GM12873 (cell line): Measurements from ENCODE around the gene TBC1D2B.

Source experiments
- TF ChIP-seq, protein P1 (sequence below): IDR thresholded peaks from 2 replicates; pipeline ENCODE4 v1.5.1; 2012; ENCODE audit warnings: low read depth, mild to moderate bottlenecking, moderate library complexity, low read length, control low read depth; ENCODE audit not compliant: insufficient read depth; ENCODE audit errors: missing control alignments

TBC1D2B gene

DNA sequence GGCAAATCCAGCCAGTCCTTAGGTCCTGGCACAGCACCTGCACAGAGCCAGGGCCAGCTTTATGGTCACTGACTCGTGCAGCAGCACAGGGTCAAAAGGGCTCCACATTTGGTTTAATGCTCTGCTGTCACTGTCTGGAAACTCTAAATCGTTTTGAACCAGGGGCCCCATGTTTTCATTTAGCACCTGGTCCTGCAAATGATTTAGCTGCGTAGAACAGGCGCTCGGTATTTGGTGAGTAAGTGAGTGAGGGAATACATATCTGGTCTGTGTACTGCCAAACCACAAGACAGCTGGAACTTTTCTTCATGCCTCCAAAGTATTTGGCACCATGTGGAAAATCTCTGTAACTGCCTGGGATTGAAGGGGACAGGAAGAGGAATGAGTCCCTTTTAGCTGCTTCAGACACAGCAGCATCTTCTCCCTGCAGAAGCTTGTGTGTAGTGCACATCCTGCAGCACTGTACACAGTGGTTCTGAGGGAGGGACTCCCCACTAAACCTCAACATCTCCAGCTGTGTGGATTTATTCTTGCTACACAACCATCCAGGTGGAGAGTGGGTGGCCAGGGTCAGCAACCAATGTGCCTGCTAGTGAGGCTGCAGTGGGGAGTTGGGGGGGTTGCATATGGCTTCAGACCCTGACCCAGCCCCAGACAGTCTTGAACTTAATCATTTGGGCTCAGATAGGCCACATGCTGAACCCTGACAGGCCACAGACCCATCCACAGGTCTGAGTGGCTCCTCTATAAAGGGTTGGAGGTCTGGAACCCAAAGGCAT lies 15.9 kb upstream of the TBC1D2B start:
- TF ChIP-seq, protein P1, sequence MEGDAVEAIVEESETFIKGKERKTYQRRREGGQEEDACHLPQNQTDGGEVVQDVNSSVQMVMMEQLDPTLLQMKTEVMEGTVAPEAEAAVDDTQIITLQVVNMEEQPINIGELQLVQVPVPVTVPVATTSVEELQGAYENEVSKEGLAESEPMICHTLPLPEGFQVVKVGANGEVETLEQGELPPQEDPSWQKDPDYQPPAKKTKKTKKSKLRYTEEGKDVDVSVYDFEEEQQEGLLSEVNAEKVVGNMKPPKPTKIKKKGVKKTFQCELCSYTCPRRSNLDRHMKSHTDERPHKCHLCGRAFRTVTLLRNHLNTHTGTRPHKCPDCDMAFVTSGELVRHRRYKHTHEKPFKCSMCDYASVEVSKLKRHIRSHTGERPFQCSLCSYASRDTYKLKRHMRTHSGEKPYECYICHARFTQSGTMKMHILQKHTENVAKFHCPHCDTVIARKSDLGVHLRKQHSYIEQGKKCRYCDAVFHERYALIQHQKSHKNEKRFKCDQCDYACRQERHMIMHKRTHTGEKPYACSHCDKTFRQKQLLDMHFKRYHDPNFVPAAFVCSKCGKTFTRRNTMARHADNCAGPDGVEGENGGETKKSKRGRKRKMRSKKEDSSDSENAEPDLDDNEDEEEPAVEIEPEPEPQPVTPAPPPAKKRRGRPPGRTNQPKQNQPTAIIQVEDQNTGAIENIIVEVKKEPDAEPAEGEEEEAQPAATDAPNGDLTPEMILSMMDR = no peak

GRCh38 chr15:78092261-78093041 lies 14.9 kb upstream of the TBC1D2B start, which contains the start of gene SH2D7:
Gene SH2D7, plus strand, starts transcription at chr15:78092561. Its CDS starts 24 bp downstream, at chr15:78092585.
- TF ChIP-seq, protein P1 = no peak

DNA sequence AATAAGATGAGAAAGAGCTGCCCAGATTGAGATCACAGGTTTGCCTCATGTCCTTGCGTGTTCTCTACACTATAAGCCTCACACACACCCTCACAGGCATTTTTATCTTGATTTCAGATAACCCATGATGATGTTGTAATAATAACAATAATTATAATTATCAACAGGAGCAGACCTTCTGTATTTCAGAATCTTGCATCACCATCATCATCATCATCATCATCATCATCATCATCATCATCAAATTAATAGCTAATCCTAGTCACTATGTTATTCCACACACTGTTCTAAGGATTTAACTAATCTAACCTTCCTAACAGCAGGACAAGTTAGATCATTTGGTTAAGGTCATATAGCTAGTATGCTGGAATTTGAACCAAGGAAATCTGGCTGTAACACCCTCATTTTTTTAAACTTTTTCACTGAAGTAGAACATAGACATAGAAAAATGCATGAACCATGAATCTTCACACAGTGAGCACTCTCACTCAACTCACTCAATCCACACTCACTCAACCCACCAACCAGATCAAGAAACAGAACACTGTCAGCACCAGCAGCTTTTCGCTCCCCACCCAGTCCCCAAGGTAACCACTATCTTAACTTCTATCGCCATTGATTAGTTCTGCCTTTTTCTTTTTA lies 13.0 kb upstream of the TBC1D2B start:
- TF ChIP-seq, protein P1 = no peak

- TF ChIP-seq, protein P1 = no peak
These were observed 11.2 kb upstream of the TBC1D2B start for GRCh38 chr15:78088773-78089080.

DNA sequence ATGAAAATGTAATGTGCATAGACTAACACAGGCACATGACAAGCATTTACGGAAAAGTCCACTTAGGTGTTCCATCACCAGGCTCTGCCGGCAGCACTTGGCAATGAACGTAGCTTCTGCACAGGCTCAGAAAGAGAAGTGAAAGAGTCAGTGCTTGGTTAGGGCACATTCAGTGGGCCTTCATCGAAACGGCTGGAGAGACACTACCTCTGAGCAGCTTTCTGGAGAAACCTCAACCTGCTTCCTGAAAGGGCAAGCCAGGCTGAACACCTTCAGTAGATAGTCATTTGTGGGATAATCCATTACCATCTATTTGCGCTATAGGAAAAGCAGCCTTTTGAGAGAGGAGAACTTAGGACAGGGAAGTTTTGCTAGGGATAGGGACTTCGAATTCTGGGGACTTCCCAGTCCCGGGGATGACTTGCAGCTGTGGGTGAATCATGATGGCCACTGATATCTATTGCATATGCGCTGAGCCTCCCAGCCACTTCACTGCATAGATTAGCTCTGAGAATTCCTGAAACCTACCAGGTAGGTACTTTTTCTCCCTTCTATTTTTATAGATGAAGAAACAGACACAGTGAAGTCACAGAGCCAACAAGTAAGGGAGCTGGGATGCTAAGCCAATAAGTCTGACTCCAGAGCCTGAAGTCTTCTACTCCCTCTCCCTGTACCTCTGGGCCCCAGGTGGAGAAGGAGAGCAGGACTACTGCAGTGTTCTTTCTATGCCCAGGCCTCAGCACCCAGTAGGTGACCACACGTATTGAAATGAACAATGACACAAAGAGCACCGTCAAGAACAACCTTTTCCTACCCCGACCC lies 10.7 kb upstream of the TBC1D2B start:
- TF ChIP-seq, protein P1 = no peak

- TF ChIP-seq, protein P1 = no peak
These were observed 8.4 kb upstream of the TBC1D2B start for GRCh38 chr15:78085928-78086327.

DNA sequence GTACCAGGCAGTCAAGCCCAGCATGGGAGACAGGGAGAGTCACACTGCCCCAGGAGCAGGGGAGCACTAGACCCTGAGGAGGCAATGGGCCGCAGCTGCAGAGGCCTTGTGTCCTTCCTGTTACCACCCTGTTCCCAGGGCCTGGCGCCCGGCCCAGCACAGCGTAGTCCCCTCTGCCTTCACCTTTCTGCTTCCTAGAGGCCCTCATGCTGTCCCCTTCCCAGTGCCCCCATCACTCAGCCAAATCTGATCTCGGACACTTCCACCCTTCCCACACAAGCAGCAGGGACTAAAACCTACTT lies 6.9 kb upstream of the TBC1D2B start:
- TF ChIP-seq, protein P1 = no peak
